PFSK-1 (cell line): ENCODE measurements around the gene NDUFS8.
A peak's percentile ranks its signal among the peaks of the same experiment; 100 is the strongest.

ENCODE experiments used
- FOXP2 ChIP-seq: optimal IDR thresholded peaks from 2 replicates; pipeline ENCODE3; 2011; ENCODE audit warnings: borderline replicate concordance, control low read depth, inconsistent platforms; ENCODE audit not compliant: insufficient read depth; ENCODE audit errors: extremely low read length, extremely low read depth
- POLR2AphosphoS5 ChIP-seq: IDR thresholded peaks from 2 replicates; pipeline ENCODE4 v1.6.1; 2012; ENCODE audit warnings: low read depth, mild to moderate bottlenecking, control low read depth, low read length, moderate library complexity
- REST ChIP-seq, 2 experiments: IDR thresholded peaks; 2 replicates each; pipeline versions ENCODE4 v1.6.1 to v1.8.0; 2011 to 2012; ENCODE audit warnings: low read depth in 2 of 2, low read length in 2 of 2, control low read depth in 1 of 2, inconsistent platforms in 1 of 2, mild to moderate bottlenecking in 1 of 2, moderate library complexity in 1 of 2; ENCODE audit not compliant: insufficient read depth in 1 of 2
- SIN3A ChIP-seq: IDR thresholded peaks from 2 replicates; pipeline ENCODE4 v1.6.1; 2012; ENCODE audit warnings: mild to moderate bottlenecking, low read length, moderate library complexity, borderline replicate concordance; ENCODE audit not compliant: insufficient read depth
- TAF1 ChIP-seq: IDR thresholded peaks from 2 replicates; pipeline ENCODE4 v1.6.1; 2012; ENCODE audit warnings: low read length, control low read depth, borderline replicate concordance; ENCODE audit not compliant: insufficient read depth

The NDUFS8 gene

GRCh38 chr11:68033708-68034045 is 3.2 kb downstream of the NDUFS8 start:
- TF ChIP-seq REST (IDR thresholded peaks at IDR 0.05; ENCODE audit: insufficient read depth in 1 of 2, low read depth in 2 of 2, low read length in 2 of 2) (no peak), SIN3A (no peak), TAF1 (no peak)

GRCh38 chr11:68035266-68035876 is 4.9 kb downstream of the NDUFS8 start:
- TF ChIP-seq SIN3A = no peak
- no peak for TF ChIP-seq FOXP2
- no peak for TF ChIP-seq TAF1
- no peak for TF ChIP-seq REST (IDR thresholded peaks at IDR 0.05; ENCODE audit: insufficient read depth in 1 of 2, low read depth in 2 of 2, low read length in 2 of 2)
- no peak for TF ChIP-seq POLR2AphosphoS5

- TF ChIP-seq FOXP2 (no peak), POLR2AphosphoS5 (no peak; the same call in 1 of the 2 replicates), SIN3A (no peak), REST (IDR thresholded peaks at IDR 0.05; ENCODE audit: insufficient read depth in 1 of 2, low read depth in 2 of 2, low read length in 2 of 2) (no peak), TAF1 (no peak)
Observed at GRCh38 chr11:68036141-68036716, 5.7 kb downstream of the NDUFS8 start.

GRCh38 chr11:68036717-68037239 is 6.3 kb downstream of the NDUFS8 start:
- TF ChIP-seq SIN3A = no peak
- no peak for TF ChIP-seq FOXP2
- no peak for TF ChIP-seq TAF1
- TF ChIP-seq POLR2AphosphoS5 = peak; percentile 49
- no peak for TF ChIP-seq REST (IDR thresholded peaks at IDR 0.05; ENCODE audit: insufficient read depth in 1 of 2, low read depth in 2 of 2, low read length in 2 of 2)
